AG08396 (cell line): ENCODE results near the gene IL6R.
"Not testable (repeated sequence)": the region's sequence is repeated elsewhere in the genome, so short reads cannot be mapped to it uniquely, and the experiment has no call there.

Experiments
- DNase-seq: peaks from one replicate; pipeline ENCODE4 v3.0.0; 2012; ENCODE audit warnings: low spot score, mixed read lengths

Gene IL6R

GRCh38 chr1:154404984-154405746 is at the start of gene IL6R:
TSS of gene IL6R (plus strand) at chr1:154405343. CDS start at chr1:154405630, 287 bp downstream.
- DNase-seq, result peak; percentile 93

GRCh38 chr1:154358519-154358918 is 46.6 kb upstream of the IL6R start:
- DNase-seq, result no peak

- no peak for DNase-seq
Measured at GRCh38 chr1:154360288-154360687, 44.9 kb upstream of the IL6R start.

- not testable (repeated sequence) for DNase-seq
Measured at GRCh38 chr1:154360881-154361280, 44.3 kb upstream of the IL6R start.

GRCh38 chr1:154361357-154361756 is 43.8 kb upstream of the IL6R start:
- no peak for DNase-seq

- no peak for DNase-seq
Measured at GRCh38 chr1:154371436-154371835, 33.7 kb upstream of the IL6R start.

- not testable (repeated sequence) for DNase-seq
Measured at GRCh38 chr1:154373777-154374357, 31.3 kb upstream of the IL6R start.

GRCh38 chr1:154379301-154379700 is 25.8 kb upstream of the IL6R start:
- no peak for DNase-seq

- no peak for DNase-seq
Measured at GRCh38 chr1:154384650-154385489, 20.3 kb upstream of the IL6R start.

GRCh38 chr1:154386643-154387352 is 18.3 kb upstream of the IL6R start:
- DNase-seq, result no peak

GRCh38 chr1:154391086-154391770 is 13.9 kb upstream of the IL6R start:
- no peak for DNase-seq

- no peak for DNase-seq
Measured at GRCh38 chr1:154398141-154398540, 7.0 kb upstream of the IL6R start.

GRCh38 chr1:154398678-154399077 is 6.5 kb upstream of the IL6R start:
- no peak for DNase-seq

- DNase-seq, result no peak
Measured at GRCh38 chr1:154400381-154400801, 4.8 kb upstream of the IL6R start.

GRCh38 chr1:154402409-154402921 is 2.7 kb upstream of the IL6R start:
- DNase-seq, result no peak

GRCh38 chr1:154403261-154403943 is 1.7 kb upstream of the IL6R start:
- no peak for DNase-seq

- DNase-seq, result no peak
Measured at GRCh38 chr1:154403983-154404382, 1.2 kb upstream of the IL6R start.

- DNase-seq, result no peak
Measured at GRCh38 chr1:154404511-154404931, 622 bp upstream of the IL6R start.

GRCh38 chr1:154405747-154406571 is 816 bp downstream of the IL6R start:
- DNase-seq, result peak; percentile 69

- no peak for DNase-seq
Measured at GRCh38 chr1:154406572-154406879, 1.4 kb downstream of the IL6R start.
